Colonic mucosa (tissue), 4 donors: ENCODE measurements around the gene C1orf35. TPM values are rescaled to one million over a fixed set of nuclear protein-coding genes. Genes with fewer than 3 reads are reported as not detected.

Source experiments
- DNase-seq: peaks from one replicate; pipeline ENCODE4 v3.0.0-alpha.2; 2020
- H3K27ac ChIP-seq: fragments of 200-600 bp; one replicate; pipeline ENCODE4 v1.8.0; 2021
- H3K27me3 ChIP-seq: fragments of 200-600 bp; one replicate; pipeline ENCODE4 v1.8.0; 2021
- H3K36me3 ChIP-seq: fragments of 200-600 bp; one replicate; pipeline ENCODE4 v1.8.0; 2021
- H3K4me1 ChIP-seq: fragments of 200-600 bp; one replicate; pipeline ENCODE4 v1.8.0; 2021; ENCODE audit warnings: mild to moderate bottlenecking
- H3K4me3 ChIP-seq: fragments of 200-600 bp; one replicate; pipeline ENCODE4 v1.8.0; 2021
- H3K9ac ChIP-seq, 2 donors: one replicate each; pipeline ENCODE4 v1.7.0; 2013; ENCODE audit warnings: control low read depth in 2 of 2, low read depth in 2 of 2, low read length in 2 of 2
- H3K9me3 ChIP-seq: fragments of 200-600 bp; one replicate; pipeline ENCODE4 v1.8.0; 2021
- intact Hi-C: fragments of 100-400 bp; cut with DNase I; formaldehyde crosslinking; loops from one replicate; pipeline ENCODE4 v1.14.1; 2022
- total RNA-seq, 2 donors: library from RNA; stranded (reverse); fragmentation: NEBNext Ultra II Directional in 1 of 2; extraction: Animal tissue kit (Norgen Biotek cat#: 25700) in 1 of 2; gene quantifications; one replicate each; pipeline ENCODE4 v1.2.1, GENCODE V29; 2021
- TF ChIP-seq, protein P1 (sequence below): fragments of 200-600 bp; IDR thresholded peaks from one replicate; pipeline ENCODE4 v1.8.0; 2022; ENCODE audit warnings: antibody characterized with exemption, mild to moderate bottlenecking
- donor health status: healthy.
- donor health status: DM: no; HTN: no; CAD: no.
- donor health status: DM: no; HTN: no; CAD: no.

Gene C1orf35
- total RNA-seq, 2 donors from 2014 or later: 14.9 to 26.4 TPM

DNA sequence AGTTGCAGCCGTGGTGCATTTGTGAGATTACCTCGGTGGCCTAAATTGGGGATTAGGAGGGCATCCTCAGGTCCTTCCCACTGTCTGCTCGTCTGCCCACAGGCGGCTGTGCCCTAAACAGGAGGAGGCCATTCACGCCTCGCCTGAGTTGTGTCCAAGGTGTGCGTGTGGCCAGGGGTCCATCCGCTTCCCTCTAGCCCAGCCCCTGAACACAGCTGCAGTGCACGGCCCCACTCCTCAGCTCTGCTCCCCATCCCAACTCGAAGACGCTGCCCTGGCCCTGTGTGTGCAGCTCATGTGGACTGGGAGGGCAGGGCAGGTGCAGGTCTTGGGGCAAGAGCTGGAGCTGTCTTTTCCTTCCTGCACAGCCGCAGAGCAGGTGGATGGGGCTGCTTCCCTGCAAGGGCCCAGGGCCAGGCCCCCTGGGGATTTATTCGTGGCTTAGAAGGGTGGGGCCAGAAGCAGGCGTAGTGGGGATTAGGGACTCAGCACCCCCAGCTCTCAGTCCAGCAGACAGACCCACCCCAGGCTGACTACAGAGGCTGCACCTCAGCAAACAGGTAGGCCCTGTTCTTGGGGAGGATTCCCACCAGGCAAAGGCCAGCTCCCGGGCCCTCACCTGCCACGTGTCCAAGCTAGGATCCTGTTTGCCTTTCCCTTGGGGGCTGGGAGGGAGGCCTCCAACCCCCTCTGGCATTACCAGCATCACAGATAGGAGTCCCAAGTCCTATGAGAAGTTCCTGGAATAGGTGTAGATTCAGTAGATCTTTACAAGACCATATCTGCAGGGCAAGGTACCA, 41.3 kb upstream of the C1orf35 start:
- H3K4me3 ChIP-seq: no peak overlapping the region
- no peaks in the 10 kb centered on the region for H3K36me3 ChIP-seq
- intact Hi-C loops: no loop called here
- no peak for DNase-seq
- peaks cover 15% of the 10 kb centered on the region for H3K4me1 ChIP-seq
- no peaks in the 10 kb centered on the region for H3K27me3 ChIP-seq
- no peaks in the 10 kb centered on the region for H3K9me3 ChIP-seq
- TF ChIP-seq, protein P1, sequence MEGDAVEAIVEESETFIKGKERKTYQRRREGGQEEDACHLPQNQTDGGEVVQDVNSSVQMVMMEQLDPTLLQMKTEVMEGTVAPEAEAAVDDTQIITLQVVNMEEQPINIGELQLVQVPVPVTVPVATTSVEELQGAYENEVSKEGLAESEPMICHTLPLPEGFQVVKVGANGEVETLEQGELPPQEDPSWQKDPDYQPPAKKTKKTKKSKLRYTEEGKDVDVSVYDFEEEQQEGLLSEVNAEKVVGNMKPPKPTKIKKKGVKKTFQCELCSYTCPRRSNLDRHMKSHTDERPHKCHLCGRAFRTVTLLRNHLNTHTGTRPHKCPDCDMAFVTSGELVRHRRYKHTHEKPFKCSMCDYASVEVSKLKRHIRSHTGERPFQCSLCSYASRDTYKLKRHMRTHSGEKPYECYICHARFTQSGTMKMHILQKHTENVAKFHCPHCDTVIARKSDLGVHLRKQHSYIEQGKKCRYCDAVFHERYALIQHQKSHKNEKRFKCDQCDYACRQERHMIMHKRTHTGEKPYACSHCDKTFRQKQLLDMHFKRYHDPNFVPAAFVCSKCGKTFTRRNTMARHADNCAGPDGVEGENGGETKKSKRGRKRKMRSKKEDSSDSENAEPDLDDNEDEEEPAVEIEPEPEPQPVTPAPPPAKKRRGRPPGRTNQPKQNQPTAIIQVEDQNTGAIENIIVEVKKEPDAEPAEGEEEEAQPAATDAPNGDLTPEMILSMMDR: no peak
- H3K27ac ChIP-seq: no peak overlapping the region
- no peak overlapping the region for H3K9ac ChIP-seq

DNA sequence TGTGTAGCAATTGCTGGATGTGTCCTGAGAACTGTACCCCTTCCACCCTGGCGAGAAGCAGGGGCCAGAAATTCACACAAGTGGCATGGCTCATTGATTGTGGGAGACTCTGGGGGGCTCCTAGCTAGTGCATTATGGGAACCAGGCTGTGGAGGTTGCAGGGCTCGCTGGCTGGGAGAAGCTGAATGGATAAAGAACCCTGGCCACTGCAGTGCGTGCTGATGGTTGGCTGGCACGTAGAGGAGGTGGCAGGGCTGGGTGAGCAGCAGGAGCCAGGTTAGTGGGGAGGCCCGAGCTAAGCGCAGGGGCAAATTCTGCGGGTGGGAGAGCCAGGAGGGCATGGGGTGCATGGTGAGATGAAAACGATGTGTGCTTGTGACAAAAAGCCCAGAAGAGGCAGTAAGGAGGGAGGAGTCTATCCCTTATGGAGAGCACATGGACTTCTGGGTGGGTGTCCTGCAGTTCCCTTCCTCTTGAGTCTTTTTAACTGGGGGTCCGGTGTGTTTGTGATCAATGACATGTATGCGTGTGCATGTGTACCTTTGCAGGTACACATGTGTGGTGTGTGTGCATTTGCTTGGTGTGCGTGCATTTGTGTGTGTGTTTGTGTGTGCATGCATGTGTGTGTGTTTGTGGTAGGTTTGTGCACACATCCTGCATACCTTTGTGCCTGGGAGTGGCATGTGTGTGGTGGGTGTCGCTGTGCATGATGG, 40.5 kb upstream of the C1orf35 start:
- intact Hi-C loops: no loop called here
- TF ChIP-seq, protein P1: no peak
- no peak overlapping the region for H3K9ac ChIP-seq
- no peaks in the 10 kb centered on the region for H3K36me3 ChIP-seq
- peaks cover 15% of the 10 kb centered on the region for H3K4me1 ChIP-seq
- no peaks in the 10 kb centered on the region for H3K27me3 ChIP-seq
- no peak overlapping the region for H3K4me3 ChIP-seq
- no peak for DNase-seq
- H3K27ac ChIP-seq: no peak overlapping the region
- no peaks in the 10 kb centered on the region for H3K9me3 ChIP-seq

DNA sequence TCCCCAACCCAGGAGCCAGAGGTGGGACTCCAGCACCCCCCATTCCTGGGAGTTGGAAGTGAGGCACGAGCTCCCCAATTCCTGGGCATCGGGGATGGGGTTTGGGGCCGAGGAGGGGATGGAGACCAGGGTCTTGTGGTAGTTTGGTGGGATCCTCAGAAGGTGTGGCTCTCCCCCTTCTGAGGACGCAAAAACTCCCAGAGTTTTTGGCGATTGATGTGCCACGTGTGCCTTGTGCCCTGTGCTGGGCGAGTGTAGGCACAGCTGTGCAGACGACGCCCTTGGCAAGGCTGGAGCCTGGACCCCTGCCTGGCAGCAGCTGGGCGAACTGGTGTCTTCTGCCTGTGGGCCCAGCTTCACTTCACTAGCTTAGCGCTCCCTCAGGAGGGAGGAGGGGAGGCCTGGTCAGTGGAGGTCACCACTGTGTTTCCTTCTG, 39.6 kb upstream of the C1orf35 start:
- Histone ChIP-seq H3K27me3 (no peaks in the 10 kb centered on the region), H3K27ac (no peak overlapping the region), H3K4me1 (peaks cover 15% of the 10 kb centered on the region), H3K9me3 (no peaks in the 10 kb centered on the region), H3K9ac (peak overlapping the region; percentile 3 to 93), H3K4me3 (no peak overlapping the region), H3K36me3 (no peaks in the 10 kb centered on the region)
- intact Hi-C loops: no loop called here
- DNase-seq: no peak
- TF ChIP-seq, protein P1: no peak

DNA sequence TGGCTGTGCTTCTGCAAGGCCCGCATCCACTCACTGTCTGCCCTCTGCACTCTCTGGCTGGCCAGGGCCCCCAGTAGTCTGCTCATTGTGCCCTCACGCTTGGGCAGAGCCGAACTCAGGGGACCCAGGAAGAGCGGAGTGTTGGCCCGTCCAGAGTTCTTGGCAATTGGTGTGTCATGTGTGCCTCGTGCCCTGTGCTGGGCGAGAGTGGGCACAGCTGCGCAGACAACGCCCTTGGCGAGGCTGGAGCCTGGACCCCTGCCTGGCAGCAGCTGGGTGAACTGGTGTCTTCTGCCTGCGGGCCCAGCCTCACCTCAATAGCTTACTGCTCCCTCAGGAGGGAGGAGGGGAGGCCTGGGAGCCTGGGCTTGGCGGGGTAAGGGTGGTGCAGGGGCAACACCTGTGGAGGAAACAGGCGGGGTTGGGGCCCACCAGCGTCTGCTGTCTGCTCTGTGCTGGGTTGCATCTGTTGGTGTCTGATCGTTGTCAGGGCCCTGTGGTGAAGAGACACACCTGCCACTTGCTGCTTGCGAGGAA, 39.1 kb upstream of the C1orf35 start:
- H3K27ac ChIP-seq: peak overlapping the region; percentile 95
- H3K27me3 ChIP-seq: no peaks in the 10 kb centered on the region
- H3K36me3 ChIP-seq: no peaks in the 10 kb centered on the region
- H3K9ac ChIP-seq: peak overlapping the region; percentile 93 to 95
- no peaks in the 10 kb centered on the region for H3K9me3 ChIP-seq
- TF ChIP-seq, protein P1: no peak
- H3K4me1 ChIP-seq: peaks cover 15% of the 10 kb centered on the region
- no peak for DNase-seq
- intact Hi-C loops: no loop called here
- peak overlapping the region; percentile 73 for H3K4me3 ChIP-seq

DNA sequence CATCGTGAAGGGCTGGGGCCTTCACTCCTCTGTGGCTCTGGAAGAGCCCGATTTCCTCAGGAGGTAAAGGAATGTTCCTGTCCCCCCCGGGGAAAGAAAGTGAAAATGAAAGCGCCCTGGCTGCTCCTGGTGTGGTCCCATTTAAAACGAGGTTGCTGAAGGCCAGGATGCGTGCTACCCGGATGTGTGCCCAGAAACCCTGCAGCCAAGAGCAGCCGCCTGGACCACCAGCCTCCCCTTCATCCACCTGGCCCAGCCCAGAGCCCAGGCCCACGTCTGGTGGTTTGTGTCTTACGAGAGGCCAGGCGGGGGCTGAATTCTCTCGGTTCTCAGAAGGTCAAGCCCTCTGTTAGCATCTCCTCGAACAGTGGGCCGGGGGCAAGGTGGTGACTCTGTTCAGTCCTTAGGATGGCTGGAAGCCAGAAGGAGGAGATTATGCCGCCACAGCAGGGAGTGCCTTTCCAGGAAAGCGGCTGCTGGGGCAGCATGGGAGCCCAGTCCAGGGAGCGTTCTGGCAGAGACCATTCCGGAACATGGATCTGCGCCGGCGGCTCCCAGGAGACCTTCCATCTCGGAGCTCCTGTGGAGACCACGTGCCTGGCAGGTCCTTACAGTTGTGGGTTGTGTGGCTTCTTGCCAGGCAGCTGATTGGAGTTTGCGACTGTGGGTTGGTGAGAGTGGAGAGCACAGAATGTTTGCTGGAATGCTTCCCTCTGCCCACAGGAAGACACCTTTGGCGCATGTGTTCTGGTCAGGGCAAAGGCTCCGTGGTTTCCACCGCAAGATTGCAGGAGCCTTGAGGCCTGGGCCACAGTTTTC, 38.3 kb upstream of the C1orf35 start:
- H3K9me3 ChIP-seq: no peaks in the 10 kb centered on the region
- peaks cover 15% of the 10 kb centered on the region for H3K4me1 ChIP-seq
- no peaks in the 10 kb centered on the region for H3K27me3 ChIP-seq
- no peaks in the 10 kb centered on the region for H3K36me3 ChIP-seq
- intact Hi-C loops: no loop called here
- TF ChIP-seq, protein P1: no peak
- H3K4me3 ChIP-seq: peak overlapping the region; percentile 73
- DNase-seq: peak; percentile 52
- H3K27ac ChIP-seq: peak overlapping the region; percentile 95
- peak overlapping the region; percentile 93 to 95 for H3K9ac ChIP-seq
